ENCODE data around the gene FBXL4.

FBXL4 gene

DNA sequence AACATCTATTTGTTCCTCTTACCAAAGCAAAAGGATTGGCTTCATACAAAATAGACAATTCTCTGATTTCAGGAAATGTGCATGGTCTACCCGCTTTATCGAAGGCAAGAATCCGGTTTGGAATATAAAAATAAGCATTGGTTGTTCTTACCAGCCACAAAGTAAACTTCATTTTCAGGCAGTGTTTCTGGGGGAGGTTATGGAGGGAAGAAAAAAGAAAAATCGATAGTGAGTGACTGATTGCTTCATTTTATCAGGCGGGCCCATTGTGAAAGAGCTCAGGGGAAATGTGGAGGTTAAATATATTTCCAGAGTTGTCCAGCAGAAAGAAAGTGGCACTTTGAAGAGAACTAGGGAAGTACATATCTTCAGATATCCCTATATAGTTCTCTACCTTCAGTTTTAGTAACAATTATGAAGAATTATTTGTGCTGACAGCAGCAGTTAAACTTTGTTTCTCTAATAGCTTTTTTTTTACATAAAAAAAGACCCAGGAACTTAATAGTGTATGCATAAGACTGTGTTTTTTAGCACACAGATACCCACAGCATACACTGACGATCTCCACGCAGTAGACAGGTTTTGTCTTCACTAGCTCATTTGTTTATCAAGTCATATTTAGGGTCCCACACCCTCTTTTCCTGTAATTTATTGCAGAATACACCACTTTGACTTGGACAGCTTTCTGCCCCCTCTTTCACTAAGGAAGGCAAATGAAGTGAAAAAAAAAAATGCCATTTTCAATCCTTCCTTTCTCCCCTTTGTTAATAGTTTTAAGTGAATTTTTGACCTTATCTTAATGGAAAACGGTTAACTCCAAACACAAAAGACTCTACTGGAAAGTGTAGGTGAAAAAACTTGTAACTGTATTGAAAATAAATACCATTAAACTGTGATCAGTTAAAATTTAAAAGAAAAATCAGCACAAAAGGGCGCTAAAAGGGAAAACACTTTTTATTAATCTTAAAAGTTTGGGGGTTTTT is 110.5 kb downstream of the FBXL4 start:
- no peak for FAIRE-seq

DNA sequence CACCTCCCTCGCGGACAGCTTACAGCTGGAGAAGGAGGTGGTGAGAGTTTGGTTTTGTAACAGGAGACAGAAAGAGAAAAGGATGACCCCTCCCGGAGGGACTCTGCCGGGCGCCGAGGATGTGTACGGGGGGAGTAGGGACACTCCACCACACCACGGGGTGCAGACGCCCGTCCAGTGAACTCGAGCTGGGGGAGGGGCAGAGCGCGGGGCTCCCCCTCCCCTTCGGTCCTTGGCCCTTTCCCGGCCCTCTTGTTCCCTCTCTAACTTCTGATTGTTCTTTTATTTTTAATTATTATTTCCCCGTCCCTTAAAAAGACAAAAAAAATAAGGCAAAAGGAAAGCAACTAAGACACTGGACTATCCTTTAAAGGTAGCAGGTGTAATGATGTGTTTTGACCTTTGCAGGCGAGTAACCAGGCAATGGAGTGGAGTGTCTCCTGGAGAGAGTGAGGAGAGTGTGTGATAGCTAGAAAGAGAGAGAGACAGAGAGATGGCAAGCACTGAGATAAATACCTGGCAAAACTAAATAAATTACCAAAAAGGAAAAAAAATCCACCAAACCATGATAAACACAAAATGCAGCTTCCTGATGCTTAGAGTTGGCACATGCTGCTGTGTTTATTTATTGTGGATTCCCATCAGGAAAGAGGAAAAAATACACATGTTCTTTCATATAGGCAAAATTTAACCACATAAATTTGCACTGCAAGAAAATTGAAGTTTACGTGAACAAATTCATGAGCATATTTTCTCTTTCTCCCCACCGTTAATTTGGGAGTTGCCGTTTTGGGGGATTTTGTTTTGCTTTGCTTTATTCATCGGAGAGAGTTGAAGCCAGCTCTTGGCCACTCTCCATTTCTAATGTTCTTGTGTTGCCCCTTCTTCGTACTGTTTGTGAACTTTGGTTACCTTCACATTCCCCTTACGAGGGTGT is 111.5 kb downstream of the FBXL4 start:
- FAIRE-seq, result no peak

DNA sequence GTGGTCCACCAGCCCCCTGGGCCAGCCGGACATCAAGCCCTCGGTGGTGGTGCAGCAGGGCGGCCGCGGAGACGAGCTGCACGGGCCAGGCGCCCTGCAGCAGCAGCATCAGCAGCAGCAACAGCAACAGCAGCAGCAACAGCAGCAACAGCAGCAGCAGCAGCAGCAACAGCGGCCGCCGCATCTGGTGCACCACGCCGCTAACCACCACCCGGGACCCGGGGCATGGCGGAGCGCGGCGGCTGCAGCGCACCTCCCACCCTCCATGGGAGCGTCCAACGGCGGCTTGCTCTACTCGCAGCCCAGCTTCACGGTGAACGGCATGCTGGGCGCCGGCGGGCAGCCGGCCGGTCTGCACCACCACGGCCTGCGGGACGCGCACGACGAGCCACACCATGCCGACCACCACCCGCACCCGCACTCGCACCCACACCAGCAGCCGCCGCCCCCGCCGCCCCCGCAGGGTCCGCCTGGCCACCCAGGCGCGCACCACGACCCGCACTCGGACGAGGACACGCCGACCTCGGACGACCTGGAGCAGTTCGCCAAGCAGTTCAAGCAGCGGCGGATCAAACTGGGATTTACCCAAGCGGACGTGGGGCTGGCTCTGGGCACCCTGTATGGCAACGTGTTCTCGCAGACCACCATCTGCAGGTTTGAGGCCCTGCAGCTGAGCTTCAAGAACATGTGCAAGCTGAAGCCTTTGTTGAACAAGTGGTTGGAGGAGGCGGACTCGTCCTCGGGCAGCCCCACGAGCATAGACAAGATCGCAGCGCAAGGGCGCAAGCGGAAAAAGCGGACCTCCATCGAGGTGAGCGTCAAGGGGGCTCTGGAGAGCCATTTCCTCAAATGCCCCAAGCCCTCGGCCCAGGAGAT is 112.4 kb downstream of the FBXL4 start:
- no peak for FAIRE-seq

DNA sequence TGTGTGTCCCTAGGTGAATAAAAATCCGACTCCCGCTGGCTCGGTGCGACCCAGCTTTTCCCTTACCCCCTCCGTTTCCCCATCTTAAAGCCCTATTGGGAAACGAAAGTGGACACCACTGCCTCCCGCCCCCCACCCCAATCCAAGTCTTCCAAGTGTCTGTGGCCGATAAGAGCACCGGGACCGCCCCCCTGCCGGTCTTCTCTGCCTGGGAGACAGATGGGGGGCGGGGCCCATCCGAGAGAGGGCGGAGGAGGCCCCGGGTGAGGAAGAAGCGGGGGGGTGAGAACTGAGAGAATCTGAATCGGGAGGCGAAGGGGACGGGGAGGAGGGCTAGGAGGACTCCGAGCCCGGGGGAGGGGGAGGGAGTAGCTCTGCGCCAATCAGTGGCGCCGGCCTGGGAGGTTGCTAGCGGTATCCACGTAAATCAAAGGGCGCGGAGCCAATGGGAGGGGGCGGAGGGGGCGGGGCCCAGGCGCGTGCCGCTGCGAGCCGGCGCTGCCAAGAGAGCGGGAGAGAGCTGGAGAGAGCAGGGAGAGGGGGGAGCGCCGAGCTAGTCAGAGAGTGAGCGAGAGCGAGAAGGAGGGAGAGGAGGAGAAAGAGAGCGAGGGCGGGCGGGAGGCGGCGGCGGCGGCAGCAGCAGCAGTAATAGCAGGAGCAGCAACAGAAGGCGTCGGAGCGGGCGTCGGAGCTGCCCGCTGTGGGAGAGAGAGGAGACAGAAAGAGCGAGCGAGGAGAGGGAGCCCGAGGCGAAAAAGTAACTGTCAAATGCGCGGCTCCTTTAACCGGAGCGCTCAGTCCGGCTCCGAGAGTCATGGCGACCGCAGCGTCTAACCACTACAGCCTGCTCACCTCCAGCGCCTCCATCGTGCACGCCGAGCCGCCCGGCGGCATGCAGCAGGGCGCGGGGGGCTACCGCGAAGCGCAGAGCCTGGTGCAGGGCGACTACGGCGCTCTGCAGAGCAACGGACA is 113.4 kb downstream of the FBXL4 start, which contains the start of gene POU3F2:
POU3F2 (plus strand) TSS at position 515 of the 972 bp plus-strand sequence; CDS start at position 815, 300 bp downstream.
- no peak for FAIRE-seq

DNA sequence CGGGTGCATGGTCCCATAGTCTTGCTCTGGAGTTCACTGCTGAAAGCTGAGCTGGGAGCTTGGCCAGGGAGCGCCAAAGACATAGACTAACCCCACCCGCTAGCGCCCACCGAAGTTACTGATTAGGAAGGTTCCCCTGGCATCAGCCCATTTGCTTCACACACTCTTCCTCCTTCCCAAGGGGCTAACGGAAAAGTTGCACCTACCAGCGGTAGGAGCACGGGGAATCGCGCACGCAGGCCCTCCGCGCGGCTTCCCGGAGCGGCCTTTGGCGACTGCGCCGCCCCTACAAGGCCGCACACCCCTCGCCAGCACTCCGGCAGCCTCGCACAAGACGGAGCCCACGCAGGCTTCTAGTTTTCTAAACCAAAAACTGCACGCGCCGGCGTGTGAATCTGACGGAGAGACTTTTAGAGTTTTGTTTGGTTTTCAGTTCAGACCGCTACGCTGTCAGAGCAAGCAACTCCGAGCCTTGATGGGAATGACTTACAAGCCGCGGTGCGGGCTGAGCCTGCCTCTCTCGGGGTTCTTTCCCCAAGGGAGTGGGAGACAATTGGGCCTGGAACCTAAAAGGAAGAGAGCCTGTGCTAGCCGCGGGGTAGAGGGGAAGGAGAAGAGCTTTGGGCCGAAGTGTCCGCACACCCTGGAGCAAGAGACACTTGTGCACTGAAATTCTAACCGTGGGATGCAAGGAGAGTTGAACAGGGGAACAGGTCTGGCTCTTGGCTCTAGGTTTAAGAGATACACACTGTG is 114.3 kb downstream of the FBXL4 start:
- no peak for FAIRE-seq

DNA sequence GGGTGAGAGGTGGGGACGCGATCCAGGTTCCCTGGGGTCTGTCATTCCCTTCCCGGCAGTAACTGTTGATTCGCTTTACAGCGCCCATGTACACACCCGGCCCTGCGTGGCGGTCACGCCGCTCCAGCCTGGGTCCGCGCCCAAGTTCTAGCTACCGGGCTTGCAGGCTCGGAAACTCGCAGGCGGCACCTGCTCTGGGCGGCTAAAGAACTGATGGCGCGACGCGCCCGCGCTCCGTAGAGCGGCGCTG is 114.8 kb downstream of the FBXL4 start:
- no peak for FAIRE-seq

DNA sequence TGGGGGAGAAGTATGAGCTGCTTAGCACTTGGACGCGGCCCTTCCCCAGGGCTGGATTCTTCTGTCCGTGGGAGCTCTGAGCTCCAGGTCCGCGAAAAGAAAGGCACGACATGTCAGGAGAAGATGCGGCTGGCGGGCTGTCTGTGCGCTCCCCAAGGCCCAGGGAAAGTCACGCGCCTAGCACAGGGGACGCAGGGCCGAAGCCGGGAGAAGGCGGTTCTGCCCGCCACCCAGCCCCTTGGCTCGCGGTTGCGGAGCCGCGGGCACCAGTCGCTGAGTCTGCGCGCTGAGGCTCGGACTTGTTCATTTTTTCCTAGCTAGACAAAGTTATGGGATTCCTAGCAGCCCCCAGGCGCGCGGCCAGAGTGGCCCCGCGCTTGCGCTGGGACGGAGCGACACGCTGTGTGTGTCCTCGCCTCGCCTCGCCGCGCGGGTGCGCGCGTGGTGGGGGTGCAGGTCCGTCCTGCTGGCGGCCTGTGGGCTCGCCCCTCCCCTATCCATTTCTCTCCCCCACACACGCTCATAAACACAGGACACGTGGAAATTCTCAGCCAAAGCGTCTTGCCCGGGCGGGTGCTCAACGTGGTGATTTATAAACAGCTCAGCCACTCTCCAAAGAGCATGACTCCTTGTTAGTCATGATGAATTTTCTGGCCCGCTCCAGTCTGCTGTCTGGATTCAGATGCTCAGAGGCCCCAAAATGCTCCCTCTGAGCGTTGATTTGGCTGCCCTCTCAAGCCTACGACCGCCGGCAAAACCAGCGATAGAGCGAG is 115.3 kb downstream of the FBXL4 start:
- FAIRE-seq, result no peak

DNA sequence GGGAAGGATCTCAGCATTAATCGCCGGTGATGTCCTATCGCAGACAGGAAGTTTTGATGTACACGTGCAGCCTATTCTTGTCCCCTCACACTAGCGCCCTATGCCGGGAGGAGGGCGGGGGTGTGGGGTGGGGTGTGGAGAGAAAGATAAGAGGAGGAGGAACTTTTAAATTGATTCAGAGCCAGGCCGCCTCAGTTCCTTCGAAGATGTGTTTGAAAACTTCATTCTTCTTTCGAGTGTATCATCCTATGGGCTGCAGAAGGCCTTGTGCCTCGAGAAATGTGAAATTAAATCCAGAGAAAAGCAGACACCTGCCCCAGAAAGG is 115.8 kb downstream of the FBXL4 start:
- FAIRE-seq, result no peak

DNA sequence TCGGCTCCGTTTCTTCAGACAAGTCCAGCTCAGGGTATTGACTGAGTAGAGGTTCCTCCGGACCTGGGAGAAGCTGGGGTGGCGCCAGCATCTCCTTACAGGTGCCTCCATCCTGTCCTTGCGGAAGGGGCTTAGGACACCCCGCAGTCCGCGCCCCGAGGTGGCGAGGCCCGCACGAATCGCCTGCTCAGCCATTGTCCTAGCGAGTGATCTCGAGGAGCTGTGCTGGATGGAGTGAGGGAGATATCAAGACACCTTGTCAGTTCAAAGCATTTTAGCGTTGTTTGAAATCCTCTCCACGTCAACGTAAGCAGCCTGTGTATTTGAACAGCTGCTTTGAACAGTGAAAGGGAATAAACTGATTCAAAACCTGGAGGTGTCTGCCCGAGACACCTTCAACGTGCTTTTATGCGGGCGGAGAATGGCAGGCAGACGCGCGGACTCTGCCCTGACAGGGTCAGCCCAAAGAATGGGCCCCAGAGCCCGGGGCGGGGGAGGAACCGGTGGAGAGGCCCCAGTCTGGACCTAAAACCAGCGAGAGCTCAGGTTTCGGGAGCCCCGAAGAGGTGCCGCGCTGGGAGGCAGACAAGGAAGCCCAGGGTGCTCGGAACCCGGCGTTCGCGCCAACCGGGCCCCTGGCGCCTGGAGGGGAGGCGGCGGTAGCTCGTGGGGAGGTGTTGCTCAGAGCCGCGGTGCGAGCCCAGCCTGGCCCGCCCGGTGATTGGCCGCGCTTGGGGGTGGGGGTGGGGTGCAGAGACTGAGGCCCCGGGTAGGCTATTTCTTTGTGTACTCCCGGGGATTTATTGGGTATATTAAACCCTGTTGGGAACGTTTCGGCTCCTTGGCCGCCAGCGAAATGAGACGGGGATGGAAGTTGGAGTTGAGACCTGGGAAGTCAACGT is 116.4 kb downstream of the FBXL4 start:
- no peak for FAIRE-seq

DNA sequence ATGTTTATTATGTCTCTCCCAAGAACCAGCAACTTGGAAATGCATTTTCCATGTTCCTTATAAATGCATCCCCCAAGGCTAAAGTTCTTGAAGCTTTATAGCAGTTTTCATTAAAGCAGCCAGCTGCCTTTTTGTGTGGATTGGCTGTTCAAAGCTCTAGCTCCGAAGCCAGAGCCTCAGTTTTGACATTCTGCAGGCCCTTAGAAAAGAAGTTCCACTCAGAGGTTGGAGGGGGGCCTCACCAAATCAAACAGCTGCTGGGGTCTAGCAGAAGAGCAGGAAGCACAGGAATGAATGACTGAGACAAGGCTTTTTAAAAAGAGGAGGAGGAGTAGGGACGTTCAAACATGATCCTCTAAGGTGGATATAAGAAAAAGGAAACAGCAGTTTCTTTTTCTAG is 117.6 kb downstream of the FBXL4 start:
- FAIRE-seq, result no peak

DNA sequence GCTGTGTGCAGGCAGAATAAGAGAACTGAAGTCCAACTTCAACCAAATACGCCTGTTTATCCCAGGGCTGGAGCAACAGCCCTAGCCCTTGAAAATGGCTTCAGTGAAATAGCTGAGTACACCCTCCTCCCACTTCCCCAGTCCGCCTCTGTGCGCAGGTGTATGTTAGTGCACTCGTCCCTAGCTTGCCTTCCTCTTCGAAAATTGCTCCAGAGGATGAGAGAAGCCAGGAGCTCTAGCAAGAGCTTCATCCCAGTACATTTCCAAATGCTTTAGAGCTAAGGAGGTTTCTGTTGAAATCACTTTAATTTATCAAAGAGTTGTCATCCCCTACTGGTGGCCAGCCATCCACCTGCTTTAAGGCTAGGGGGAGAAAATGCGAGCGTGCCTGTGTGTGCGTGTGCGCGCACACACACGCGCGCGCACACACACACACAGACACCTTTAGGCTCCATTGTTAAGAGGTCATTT is 118.8 kb downstream of the FBXL4 start:
- no peak for FAIRE-seq

DNA sequence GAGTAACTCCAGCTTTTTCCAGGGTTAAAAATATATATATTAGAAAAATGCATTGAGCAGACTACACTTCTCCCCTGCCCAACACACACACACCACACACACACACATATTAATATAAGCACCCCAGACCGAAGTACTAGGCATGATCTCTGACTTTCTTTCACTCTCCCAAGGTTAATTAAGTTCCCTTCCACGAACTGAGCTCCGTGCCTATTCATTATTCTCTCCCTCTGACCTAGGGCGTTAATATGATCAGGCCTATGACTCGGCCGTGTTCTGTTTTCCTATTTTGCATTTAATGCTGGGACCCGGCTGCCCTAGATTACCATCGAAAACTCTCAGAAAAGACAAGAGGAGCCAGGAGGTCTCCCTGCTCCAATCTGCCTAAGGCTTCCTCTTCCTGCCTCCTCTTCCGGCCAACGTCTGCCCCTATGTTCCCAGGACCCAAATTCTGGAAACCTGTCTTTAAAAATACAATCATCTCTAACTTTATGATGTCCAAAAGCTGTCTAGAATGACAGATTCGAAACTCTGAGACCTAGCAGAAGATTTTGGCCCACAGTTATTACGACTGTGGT is 119.4 kb downstream of the FBXL4 start:
- no peak for FAIRE-seq

DNA sequence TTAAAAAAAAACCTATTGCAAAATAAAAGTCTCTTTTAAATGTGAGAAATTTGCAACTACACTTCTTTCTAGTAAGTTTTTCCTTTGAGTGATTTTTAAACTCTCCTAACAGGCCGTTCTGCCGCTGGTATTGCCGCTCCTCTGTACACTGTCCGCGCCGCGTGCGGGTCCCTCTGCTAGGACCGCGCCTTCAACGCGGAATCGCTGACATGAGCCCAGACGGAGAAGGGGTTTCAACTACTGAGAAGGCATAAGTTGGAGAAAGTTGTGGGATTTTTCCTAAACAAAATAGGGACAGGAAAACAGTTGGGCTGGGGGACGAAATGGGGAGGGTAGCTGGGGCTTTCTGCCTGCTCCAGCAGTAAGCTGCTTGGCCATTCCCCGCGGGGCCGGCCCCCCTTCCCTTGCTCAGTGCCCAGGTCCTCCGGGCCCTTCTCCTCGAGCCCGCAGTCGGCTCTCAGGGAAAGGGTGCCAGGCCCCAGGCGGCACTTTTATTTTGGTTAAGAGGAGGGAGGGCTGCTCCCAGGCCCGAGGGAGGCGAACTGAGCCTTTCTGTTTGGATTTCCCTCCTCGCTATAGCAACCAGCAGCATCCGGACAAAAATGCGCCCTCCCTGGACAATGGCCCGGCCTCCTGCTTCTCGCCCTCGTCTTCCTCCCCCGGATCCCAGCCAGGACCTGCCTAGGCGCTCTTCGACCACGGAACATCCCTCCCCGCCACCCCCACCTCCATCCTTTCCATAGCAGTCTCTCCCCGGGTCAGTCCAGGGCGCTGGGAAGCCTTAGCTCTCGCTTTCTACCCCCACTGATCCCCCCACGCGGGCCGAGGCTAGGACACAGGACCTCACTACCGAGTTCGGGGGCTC is 120.2 kb downstream of the FBXL4 start:
- FAIRE-seq, result no peak

DNA sequence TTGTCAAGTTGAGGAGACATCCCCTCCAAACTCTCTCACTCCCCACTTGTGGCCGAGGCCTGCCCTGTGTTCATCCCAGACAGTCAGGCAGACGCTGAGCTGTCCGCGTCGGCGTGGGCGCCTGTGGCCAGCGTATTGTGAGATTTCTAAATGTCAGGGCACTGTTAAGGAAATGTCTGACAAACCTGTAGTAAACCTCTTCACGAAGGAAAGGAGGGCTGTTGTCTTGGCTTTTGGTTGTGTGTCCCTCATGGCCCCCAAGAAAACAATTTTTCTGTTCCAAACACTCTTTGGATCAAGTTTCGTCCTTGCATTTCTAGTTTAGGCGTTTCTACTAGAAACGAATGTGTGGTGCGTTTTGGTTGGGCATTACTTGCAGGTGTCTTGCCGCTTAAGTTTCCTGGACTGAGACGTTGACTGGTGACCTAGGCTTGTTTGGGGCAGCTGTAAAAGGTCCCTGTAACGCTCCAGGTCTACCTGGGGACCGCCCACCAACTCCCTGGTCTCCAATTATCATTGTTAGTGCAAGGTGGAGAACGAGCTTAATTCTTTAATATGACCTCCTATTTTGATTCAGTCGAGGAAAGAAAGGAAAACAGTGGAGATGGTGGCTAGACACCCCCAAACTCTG is 122.0 kb downstream of the FBXL4 start:
- no peak for FAIRE-seq

DNA sequence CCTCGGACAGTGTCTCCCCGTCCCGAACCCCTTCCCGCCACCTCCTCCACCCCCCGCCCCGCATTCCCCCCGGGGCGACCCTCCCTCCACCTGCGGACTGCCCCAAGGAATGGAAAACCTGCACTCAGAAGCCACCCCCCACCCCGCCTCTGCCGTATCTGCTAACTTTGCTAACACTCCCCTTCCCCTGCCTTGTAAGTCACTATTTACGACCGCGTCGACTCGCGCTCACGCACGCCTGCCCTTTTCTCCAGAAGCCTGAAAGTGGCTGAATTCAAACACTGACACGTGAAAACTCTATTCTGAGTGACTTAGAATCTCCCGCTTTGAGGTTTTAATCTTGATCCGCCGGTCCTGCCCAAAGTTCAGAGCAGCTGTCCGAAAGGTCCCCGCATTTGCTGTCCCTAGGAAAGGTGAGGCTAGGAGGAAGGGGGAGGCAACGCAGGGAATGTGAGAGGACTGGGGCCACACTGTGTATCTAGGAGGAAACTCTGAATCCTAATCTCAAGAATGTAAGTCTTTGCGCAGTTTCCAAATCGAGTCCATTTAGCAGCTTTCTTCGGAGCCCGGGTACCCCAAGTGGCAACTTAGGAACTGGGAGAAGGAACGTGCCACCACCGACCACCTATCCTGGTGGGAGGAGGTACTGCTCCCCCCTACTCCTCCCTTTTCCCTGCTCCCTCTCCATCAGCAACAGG is 122.7 kb downstream of the FBXL4 start:
- no peak for FAIRE-seq

DNA sequence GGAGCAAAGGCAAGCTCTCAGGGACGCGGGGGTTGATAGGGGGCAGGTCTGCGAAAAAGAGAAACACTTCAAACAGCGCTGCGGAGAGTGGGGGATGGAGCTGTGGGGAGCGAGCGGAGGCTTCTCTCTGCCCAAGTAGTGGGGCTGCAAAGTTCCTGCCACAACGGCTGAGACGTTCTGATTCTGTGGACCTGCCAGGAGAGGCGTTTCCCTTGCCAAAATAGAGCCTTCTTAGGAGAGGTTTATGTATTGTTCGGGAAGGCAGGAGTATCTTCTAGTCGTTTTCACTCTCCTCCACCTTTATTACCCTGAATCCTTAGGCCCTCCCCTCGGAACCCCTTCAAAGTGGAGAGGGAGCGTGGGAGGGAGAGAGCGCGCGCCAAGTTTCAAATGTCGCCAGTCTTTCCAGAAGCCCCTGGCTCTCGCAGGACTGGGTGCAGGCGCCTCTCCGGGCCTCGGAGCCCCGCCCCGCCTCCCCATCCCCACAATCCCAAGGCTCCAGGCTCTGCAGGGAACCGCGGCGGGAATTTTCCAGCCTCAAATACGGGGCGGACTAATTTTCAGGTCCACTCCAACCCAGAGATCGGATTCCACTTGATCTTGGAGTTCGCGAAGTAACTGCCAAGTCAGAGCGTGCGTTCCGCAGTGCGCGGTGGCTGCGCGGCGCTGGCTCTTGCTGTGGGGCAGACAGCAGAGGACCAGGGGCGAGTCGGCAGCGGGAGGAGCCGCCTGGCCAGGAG is 123.4 kb downstream of the FBXL4 start:
- FAIRE-seq, result no peak

Measured in islet of Langerhans (tissue), 1 donor.